ENCODE results near the gene LMF1. TPM values are rescaled to one million over a fixed set of nuclear protein-coding genes. Genes with fewer than 3 reads are reported as not detected.
"Not testable (repeated sequence)": the region's sequence is repeated elsewhere in the genome, so short reads cannot be mapped to it uniquely, and the experiment has no call there.

Gene LMF1
- total RNA-seq, 1 donor from 2014 or later = 8.9 TPM

- no peak for DNase-seq (ENCODE audit: low read depth in 2 of 2)
These were observed 99.8 kb downstream of the LMF1 start for GRCh38 chr16:870856-871561.

- DNase-seq (ENCODE audit: low read depth in 2 of 2) = no peak
These were observed 100.8 kb downstream of the LMF1 start for GRCh38 chr16:869823-870641.

- DNase-seq (ENCODE audit: low read depth in 2 of 2) = no peak
These were observed 101.7 kb downstream of the LMF1 start for GRCh38 chr16:868846-869822.

GRCh38 chr16:868386-868755 lies 102.4 kb downstream of the LMF1 start:
- no peak for DNase-seq (ENCODE audit: low read depth in 2 of 2)

- DNase-seq (ENCODE audit: low read depth in 2 of 2) = no peak
These were observed 103.1 kb downstream of the LMF1 start for GRCh38 chr16:867421-868385.

DNA sequence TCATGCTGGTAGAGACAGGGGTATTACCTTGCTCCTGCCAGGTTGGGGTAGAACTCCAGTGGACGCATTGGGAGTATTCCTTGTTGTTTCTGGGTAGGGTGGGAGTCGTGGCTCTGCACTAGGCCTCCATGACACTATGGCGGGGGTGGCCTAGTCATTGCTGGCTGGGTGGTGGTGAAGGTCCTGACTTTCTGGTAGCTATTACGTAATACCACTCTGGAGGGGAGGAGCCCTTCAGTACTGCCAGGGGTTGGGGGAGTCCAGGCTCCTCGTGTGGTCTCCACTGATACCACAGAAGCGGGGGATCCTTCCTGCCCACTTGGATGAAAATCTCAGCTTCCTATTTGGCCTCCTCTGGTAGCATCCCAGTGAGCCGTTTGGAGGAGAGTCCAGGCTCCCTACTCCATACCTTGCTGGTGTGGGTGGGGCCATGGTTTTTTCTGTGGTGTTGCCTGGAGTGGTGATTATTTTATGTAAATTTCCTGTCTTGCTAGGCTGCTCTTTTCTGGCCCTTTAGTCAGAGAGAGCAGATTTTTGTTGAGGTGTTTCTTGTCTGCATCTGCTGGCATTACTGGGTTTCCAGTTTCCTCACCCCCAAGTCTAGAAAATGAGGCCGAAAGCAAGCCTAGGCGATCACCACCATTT lies 104.4 kb downstream of the LMF1 start:
- no peak for DNase-seq (ENCODE audit: low read depth in 2 of 2)

GRCh38 chr16:865026-865425 lies 105.8 kb downstream of the LMF1 start:
- no peak for DNase-seq (ENCODE audit: low read depth in 2 of 2)

GRCh38 chr16:861446-861845 lies 109.3 kb downstream of the LMF1 start:
- DNase-seq (ENCODE audit: low read depth in 2 of 2) = no peak

GRCh38 chr16:860891-861290 lies 109.9 kb downstream of the LMF1 start:
- DNase-seq (ENCODE audit: low read depth in 2 of 2) = no peak

GRCh38 chr16:858971-859370 lies 111.8 kb downstream of the LMF1 start:
- not testable (repeated sequence) for DNase-seq (ENCODE audit: low read depth in 2 of 2)

DNA sequence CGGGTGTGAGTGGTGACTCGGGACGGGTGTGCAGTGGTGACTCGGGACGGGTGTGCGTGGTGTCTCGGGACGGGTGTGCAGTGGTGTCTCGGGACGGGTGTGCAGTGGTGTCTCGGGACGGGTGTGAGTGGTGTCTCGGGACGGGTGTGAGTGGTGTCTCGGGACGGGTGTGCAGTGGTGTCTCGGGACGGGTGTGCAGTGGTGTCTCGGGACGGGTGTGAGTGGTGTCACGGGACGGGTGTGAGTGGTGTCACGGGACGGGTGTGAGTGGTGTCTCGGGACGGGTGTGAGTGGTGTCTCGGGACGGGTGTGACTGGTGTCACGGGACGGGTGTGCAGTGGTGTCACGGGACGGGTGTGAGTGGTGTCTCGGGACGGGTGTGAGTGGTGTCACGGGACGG lies 112.3 kb downstream of the LMF1 start:
- DNase-seq (ENCODE audit: low read depth in 2 of 2) = not testable (repeated sequence)

GRCh38 chr16:856811-857210 lies 114.0 kb downstream of the LMF1 start:
- no peak for DNase-seq (ENCODE audit: low read depth in 2 of 2)

- no peak for DNase-seq (ENCODE audit: low read depth in 2 of 2)
These were observed 114.7 kb downstream of the LMF1 start for GRCh38 chr16:856101-856500.

DNA sequence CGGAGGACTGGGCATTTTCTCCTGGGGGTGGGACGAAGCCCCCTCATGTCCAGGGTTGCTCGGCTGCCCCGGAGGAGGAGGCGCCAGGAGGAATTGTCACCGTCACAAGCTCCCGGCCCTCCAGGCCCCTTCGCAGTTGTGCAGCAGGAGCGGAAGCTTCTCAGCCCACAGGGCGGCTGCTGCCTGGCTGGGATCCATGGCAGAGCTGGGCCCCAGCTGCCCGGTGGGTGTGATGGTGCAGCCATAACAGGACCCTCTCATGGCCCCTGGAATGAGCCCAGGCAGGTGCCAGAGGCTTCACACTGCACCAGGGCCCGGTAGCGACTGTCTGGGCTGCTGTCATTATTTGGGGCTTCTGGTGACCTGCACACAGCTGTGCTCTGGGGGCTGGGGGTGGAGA lies 115.3 kb downstream of the LMF1 start:
- no peak for DNase-seq (ENCODE audit: low read depth in 2 of 2)

DNA sequence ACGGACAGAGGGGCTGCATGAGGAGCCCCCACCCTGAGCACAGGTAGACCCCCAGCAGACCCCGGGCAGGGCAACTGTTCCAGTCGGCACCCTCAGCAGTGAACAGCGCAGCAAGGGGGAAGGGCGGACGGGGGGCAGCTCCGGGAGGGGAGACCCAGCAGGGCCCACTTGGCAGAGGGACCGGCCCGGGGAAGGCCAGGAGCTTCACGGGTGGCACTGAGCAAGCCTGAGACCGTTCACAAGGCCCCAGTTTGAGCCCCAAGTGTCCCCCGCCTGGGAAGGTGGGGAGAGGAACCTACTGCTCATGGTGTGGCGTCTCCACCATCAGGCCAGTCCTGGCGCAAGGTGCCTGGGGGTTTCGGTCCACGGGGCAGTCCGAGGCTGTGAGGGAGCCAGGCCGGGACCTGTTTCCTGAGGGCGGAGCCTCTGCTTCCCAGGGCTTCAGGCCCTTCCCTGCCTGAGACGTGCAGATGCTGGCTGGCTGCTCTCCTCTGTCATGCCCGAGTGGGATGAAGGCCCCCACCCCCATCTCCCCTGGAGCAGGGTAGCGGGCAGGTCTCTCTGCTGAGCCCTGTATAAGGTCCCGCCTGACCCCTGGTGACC lies 115.9 kb downstream of the LMF1 start:
- DNase-seq (ENCODE audit: low read depth in 2 of 2) = no peak

DNA sequence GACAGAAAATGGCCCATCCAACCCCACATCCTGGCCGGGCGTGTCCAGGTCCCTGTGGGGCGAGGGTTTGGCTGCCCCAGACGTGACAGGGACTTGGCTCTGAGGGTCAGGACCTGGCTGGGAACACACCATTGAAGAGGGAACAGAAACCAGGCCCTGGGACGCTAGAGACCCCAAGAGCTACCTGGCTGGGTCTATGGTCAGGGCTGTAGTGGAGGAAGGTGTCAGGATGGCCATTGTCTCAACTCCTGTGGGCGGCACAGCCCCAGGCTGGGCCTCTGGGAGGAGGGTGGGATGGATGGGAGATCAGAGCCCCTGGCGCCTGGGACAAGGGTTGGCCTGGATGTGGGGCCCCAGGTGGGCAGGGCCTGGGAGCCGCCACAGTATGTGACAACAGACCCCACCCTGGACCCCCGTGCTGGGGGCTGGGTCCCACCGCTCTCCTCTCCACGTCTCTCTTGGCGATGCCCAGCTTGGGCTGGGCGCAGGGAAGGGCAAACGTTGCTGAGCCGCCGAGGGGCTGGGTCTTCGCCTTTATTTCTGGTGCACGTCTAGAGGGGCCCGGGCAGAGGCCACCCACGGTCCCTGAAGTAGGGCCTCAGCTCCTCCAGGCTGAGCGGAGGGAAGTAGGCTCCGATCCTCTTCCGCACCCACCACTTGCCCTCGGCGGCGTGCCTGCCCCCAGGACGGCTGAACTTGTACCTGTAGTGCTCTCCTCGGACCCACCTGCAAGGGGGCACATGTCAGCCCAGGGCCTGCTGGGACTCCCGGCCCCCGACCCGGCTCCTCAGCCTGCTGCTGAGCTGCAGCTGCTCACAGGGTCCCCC lies 116.6 kb downstream of the LMF1 start:
- no peak for DNase-seq (ENCODE audit: low read depth in 2 of 2)

DNA sequence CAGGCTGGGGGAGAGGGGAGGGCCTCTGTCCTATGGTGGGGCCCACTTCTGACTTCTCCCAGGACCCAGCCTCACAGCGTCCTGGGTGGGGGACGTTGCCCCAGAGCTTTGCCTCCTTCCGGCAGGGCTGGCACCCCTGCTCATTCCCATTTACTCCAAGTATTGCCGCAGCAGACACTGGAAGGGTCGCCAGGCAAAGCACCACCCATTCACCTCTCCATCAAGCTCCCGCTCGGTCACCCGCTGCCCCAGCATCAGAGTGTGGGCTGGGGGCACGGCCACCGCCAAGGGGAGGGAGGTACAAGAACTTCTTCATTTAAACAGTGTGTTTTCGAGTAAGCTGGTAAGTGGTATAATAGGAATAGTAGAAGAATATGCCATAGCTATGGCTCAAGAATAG lies 117.5 kb downstream of the LMF1 start:
- no peak for DNase-seq (ENCODE audit: low read depth in 2 of 2)

DNA sequence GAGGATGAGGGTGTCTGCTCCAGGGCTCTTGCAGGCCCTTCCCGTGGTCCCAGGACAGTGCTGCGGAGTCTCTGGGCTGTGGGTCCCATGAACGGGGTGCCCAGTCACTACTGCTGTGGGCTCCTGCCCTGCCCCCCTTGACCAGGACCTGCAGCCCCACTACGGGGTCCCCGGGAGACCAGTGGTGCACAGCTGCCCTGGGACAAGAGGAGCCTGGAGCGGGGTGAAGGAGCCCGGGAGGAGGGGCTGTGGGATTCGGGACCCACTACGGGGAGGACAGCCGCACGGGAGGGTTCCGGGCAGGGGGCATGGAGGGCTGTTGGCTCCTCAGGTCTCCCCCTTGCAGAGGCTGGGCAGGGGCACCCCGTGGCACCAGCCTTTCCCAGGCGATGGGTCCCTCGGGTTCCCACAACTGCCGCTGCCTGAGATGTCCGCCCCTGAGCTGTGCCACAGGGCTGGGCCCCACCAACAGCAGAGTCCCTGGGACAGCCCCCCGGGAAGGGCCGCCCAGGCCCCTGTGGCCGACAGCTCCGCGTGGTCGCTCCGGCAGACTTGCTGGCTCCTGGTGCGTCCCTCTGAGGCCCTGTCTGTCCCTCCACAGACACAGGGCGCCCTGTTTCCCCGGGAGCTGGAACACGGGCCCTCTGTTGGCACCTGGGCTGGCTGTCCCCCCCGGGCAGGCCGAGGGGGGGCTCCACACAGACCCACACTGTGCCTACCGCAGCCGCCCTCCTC lies 118.2 kb downstream of the LMF1 start:
- DNase-seq (ENCODE audit: low read depth in 2 of 2) = no peak
